Left renal pelvis (tissue), 4 donors: ENCODE data around the gene NEK1. TPM values are rescaled to one million over a fixed set of nuclear protein-coding genes. Genes with fewer than 3 reads are reported as not detected.
"Not testable (repeated sequence)": the region's sequence is repeated elsewhere in the genome, so short reads cannot be mapped to it uniquely, and the experiment has no call there.

ENCODE experiments used
- DNase-seq, 4 donors: peaks; one replicate each; pipeline ENCODE4 v3.0.0-alpha.2; 2013; ENCODE audit warnings: low read depth in 4 of 4, low spot score in 3 of 4
- polyA plus RNA-seq, 4 donors: library from polyadenylated mRNA; unstranded; fragments of 120-200 nt; gene quantifications; one replicate each; pipeline ENCODE4 v1.2.1, GENCODE V29; 2013; ENCODE audit not compliant: insufficient read length in 4 of 4

NEK1 gene
- polyA plus RNA-seq, 4 donors, result 20.0 to 27.4 (median 26.5) TPM

DNA sequence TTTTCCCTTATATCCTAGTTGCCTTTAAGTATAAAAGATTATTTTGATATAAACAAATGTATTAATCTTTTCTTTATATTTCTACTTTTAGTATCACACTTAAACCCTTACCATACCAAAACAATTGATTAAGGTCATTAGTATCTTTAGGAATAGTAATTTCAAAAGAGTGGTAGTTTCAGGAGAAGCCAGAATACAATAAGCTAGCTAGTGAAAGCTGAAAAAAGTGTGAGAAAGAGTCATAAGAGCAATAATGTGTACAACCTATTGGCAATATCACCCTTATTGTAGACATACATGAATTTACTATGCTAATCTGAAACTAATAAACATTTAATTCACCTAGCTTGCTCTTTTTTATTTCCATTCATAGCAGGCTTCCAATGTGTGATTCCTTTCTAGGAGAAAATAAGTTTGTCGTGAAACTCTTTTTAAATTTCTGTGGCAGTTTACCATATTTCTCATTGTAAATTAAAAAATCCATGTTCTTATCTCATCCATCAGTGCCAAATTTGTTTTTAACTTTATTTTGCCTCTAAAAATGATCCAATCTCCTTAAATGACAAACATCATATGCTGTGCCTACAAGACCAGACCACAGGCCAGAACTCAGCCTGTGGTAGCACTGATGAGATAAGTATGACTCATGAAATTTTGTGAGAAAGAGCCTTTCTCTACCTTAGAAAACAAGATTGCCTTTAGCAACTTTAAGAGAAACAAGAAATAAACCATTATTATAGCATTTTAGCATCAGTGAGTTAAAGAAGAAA lies 8.1 kb downstream of the NEK1 start:
- DNase-seq, result no peak

DNA sequence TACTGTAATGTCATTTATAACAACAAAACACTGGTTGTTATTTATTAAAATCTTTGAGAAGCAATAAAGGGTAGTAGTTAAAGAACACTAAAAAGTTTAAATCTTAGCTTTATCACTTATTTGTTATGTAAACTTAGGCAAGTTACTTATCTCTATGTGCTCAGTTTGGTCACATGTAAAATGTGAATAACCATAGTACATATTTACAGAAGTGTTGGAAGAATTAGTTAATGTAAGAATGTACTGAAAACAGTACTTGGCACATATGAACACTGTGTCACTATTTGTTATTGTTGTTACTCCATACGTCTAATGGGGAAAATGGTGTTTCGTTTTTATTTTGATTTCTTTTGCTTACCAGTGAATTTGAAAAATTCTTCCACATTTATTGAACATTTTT lies 9.1 kb downstream of the NEK1 start:
- no peak for DNase-seq

DNA sequence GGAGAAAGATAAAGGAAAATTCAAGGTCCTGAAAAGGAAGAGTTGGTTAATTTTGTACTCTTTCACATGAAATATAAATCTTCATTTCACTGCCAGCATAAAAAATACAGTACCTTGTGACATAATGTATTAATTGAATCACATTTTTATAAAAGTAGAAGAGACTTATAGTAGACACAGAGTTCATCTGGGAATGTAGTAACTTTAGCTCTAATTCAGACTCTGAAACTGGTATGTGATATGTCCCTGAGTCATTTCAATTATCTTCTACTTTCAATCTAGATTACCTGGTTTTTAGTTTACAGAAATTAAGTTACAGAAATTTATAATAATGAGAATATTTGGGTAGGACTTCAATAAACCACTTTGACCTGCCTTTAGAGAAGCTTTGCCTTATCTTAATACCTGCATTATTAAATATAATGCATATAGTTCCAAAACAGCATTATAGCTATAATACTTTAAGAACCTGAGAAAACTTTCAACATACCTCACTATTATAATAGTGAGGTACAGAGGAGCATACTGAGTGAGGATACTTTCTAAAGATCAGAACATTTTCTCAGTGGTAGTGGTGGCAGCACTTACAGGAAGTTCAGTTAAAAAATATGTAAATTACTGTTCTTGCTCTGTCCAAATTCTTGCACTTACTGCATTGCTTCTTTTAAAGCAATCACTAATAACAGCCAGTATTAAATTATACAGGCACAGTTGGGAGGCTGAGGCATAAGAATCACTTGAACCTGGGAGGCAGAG lies 11.2 kb downstream of the NEK1 start:
- no peak for DNase-seq

DNA sequence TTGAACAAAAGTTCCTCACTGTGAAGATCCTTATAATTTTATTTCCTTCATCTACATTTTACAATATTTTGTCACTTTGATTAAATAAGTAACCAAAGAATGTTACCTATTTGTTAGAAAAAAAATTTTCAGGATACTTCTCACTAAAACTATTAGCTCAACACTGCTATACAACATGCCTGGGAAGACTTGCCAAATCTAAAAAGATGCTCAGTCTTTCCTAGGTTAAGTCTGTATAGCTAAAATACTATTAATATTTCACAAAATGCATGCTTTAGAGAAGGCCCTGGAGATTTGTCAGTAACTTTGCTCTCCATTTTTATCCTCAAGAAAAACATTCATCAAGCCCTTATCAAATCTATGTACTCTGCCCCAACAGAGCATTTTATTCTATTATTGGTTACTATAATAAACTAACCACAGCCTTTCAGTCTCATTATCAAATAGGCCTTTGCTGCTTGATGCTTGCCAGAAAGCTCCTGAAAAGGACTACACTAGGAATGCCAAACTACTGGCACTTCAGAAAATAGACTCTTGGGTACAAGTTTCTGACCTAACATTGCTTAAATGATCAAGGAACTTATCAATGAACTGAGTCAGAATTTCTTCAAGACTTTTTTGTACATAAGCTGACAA lies 17.7 kb downstream of the NEK1 start:
- no peak for DNase-seq

DNA sequence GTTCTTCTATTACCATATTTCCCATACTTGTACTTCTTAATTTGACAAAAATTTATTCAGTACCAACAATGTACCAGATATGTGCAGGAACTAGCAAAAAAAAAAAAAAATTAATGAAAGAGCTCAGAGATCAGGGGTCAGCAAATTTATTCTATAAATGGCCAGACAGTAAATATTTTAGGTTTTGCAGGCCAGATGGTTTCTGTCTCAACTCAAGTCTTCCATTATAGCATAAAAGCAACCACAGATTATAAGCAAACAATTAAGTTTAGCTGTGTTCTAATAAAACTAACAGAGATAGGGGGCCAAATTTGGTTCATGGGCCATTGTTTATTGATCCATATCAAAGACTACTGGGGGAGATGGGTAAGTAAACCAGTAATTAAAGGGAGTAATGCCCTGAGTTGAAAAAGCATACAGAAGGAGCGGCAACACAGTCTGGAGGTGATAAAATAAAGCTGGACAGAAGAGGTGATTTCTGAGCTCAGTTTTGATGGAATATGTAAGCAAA lies 19.3 kb downstream of the NEK1 start:
- DNase-seq, result no peak

DNA sequence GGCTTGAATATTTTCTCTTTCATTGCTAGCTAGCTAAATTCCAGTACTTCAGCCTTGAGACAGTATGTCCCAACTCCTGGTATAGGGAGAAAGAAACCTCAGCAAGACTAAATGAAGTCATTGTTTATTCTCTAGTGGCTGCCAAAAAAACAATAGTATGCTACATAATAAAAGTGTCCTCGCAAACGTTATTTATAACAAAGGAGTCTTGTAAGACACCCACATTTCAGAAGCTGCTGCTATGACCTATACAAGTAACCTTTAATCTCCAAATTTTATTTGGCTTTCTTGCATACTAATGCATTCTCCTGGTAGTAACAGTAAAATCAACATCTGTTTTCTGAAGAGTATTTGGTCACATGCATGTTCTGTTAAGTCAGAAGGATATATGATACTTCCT lies 28.8 kb downstream of the NEK1 start:
- DNase-seq, result peak in 2 of 4 donors; percentile 14 to 24

DNA sequence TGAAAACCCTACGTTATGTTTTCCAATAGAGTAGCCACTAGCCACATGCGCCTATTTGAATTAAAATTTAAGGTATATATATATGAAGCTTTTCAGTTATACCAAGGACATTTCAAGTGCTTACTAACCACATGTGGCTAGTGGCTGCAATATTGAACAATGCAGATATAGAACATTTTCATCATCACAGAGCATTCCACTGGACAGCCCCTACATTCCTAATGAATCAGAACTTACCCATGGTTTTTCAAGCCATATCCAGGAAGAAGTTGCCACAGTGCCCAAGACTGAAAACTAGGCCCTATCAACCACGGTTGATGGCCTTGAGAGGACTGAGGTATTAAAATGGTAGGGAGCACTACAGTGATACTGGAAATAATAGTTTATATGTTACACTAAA lies 29.7 kb downstream of the NEK1 start:
- no peak for DNase-seq

DNA sequence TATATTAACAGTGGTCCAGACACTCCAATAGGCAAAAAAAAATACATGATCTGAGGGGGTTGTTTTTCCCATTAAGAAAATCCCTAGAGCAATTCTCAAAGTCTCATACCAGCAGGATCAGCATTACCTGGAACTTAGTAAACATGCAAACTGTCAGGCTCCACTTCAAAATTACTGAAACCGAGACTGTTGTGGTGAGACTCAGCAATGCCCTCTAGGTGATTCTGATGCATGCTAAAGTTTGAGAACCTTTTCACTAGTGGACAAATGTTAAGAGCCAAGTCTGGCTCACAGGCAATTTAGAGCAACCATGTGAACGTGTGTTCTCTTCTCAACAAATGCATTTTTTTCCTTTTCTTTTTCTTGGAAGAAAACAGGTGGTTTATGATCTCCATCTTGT lies 30.2 kb downstream of the NEK1 start:
- no peak for DNase-seq

DNA sequence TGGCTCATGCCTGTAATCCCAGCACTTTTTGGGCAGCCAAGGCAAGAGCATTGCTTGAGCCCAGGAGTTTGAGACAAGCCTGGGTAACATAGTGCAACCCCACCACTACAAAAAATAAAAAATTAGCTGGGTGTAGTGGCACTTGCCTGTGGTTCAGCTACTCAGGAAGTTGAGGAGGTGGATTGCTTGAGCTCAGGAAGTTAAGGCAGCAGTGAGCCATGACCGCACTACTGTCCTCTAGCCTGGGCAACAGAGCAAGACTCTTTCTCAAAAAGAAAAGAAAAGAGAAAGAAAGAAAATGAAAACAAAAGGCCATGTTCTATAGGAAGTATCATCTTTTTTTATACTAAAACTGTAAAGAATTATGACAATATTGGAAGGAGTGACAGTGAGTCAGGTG lies 38.5 kb downstream of the NEK1 start:
- DNase-seq, result no peak

DNA sequence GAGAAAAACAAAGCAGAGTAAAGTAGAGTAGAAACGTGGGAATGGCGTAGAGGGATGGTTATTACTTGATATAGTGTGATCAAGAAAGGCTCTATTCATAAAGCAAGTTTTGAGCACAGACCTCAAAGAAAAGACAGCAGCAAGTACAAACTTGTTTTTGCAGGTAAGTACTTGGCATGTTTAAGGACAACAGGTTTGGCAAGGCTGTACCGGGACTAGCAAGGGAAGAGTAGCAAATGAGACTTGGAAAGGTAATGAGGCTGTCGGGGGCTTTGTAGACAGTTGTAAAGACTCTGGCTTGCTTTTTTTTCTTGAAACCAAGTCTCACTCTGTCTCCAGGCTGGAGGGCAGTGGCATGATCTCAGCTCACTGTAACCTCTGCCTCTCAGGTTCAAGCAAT lies 40.9 kb downstream of the NEK1 start:
- no peak for DNase-seq

DNA sequence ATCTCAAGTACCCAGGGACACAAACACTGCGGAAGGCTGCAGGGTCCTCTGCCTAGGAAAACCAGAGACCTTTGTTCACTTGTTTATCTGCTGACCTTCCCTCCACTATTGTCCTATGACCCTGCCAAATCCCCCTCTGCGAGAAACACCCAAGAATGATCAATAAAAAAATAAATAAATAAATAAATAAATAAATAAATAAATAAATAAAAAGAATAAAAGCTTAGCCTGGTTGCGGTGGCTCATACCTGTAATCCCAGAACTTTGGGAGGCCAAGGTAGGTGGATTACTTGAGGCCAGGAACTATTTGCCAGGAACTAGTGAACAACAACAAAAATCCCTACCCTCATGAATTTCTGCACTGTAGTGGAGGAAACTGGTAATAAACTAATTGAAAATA lies 41.4 kb downstream of the NEK1 start:
- not testable (repeated sequence) for DNase-seq

DNA sequence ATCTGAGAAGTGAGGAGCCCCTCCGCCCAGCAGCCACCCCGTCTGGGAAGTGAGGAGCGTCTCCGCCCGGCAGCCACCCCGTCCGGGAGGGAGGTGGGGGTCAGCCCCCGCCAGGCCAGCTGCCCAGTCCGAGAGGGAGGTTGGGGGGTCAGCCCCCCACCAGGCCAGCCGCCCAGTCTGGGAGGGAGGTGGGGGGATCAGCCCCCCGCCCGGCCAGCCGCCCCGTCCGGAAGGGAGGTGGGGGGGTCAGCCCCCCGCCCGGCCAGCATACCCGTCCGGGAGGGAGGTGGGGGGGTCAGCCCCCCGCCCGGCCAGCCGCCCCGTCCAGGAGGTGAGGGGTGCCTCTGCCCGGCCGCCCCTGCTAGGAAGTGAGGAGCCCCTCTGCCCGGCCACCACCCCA lies 42.1 kb downstream of the NEK1 start:
- DNase-seq, result not testable (repeated sequence)

DNA sequence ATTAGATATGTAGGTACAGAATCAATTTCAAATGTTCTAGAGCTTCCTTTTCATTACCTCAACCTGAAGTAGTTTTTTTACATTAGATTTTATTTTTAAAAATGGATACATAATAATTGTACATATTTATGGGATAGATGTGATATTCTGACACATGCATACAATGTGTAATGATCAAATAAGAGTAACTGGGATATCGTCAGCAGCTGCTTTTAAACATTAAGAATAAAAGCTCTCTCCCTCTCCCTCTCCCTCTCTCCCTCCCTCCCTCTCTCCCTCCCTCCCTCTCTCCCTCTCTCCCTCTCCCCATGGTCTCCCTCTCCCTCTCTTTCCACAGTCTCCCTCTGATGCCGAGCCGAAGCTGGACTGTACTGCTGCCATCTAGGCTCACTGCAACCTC lies 43.2 kb downstream of the NEK1 start:
- DNase-seq, result not testable (repeated sequence)

DNA sequence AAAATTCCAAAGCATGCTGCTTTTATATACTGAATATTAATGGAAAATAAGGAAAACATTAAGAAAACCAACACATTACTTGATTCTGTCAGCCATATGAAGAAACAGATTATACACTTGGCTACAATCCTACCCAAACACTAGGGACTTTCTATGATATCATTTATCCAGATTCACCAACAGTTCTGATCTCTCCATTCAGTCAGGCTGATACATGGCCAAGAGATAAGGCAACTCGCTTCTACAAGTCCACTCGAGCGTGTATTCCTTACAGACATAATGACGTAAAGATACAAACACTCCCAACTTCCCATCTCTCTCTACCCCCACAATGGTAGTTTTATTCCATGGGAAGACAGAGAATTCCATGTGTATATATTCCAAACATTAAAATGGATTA lies 44.5 kb downstream of the NEK1 start:
- no peak for DNase-seq

DNA sequence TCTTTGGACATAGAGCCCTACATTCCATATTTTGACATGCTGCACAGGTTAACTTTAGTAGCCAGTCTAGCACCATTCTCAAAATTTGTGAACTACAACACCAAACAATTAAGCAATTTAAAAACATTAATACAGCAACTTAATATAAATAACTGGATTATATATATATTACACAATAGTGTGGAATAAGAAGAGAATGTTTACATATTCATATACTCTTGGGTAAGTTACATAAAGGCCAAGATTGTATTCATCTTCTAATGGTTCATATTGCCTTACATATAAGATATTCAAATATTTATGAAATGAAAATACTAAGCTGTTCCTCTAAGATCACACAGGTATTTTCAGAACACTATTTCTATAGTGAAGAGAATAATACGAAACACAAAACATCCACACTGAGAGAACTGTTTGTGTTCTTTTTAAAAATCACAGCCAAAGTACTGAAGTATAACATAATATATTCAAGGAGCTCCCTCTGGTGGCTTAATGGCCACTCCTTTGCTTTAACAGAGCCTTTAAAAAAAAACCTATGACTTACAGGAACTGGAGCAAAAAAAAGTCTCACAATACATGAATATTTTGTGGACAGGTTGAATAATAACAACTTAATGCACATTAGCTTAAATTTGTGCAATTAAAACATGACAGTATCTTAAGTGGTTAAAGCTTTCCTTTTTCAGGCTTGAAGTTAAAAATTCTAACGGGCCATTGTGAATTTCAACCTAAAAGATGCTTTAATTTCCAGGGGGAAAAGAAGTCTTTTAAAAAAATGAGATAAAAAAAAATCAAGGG lies 46.2 kb downstream of the NEK1 start:
- peak in 3 of 4 donors; percentile 36 to 37 (median 36) for DNase-seq

DNA sequence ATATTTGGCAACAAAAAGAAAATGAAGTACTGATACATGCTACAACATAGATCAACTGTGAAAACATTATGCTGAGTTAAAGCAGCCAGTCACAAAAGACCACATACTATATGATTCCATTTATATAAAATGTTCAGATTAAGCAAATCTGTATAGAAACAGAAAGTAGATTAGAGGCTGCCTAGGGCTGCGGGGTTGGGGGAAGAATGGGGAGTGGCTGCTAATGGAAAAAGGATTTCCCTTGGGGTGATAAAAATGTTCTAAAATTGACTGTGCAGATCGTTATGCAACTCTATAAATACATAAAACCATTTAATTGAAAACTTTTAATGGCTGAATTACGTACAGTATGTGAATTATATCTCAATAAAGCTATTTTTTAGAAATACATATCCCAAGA lies 46.8 kb downstream of the NEK1 start:
- DNase-seq, result no peak

DNA sequence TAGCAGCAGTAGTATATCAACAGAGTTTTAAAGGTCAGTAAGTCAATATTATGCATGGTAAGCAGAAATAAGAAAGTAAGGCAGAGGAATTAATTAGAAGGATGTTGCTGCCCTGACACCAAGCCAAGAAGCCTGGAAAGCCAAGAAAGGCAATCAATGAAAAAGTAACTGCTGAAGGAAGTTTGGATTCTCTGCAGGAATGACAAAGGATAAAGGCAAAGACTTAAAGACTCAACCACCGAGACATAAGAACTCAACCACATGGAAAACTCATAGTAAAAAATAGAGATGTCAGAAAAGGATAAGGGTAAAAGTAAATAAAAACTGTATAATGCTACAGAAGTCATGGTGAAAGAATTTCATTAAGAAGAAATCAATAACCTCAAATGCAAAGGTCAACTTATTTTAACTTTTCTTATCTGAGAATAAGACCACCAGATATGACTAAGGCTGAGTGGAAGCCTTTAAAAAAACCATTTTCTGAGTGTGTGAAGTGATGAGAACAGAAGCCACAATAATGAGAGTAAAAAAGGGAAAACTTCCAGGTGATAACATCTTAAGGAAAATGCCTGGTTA lies 55.2 kb downstream of the NEK1 start:
- no peak for DNase-seq

DNA sequence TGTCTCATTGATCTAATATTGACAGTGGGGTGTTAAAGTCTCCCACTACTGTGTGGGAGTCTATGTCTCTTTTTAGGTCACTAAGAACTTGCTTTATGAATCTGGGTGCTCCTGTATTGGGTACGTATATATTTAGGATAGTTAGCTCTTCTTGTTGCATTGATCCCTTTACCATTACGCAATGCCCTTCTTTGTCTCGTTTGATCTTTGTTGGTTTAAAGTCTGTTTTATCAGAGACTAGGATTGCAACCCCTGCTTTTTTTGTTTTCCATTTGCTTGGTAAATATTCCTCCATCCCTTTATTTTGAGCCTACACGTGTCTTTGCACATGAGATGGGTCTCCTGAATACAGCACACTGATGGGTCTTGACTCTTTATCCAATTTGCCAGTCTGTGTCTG lies 65.8 kb downstream of the NEK1 start:
- DNase-seq, result not testable (repeated sequence)

DNA sequence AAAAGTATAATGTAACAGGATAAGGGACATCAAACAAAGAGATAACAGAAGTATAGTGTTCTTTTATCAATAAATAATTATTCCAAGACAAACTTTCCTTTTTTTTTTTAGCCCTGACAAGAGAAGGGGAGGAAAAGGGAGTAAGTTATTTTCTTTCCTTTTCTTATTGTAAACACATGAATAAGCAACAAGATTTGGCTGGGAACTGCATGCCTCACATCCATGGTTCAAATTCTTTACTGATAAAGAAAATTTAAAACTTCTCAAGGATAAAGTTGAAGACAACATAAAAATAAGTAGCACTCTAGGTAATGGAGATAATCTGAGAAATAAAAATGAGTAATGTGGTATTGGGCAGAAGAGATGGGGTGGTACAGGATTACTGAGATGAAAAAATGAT lies 71.6 kb downstream of the NEK1 start:
- no peak for DNase-seq

DNA sequence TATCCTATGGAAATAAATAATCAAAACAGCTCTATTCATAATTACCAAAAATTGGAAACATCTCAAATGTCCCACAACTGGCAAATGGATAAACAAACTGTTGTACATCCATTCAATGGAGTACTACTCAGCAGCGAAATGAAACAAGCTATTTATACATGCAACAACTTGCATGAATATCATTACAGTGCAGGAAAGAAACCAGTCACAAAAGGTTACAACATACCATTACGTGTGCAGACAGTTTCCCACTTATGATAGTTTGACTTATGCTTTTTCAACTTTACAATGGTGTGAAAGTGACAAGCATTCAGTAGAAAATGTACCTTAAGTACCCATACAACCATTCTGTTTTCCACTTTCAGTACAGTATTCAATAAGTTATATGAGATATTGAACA lies 82.3 kb downstream of the NEK1 start:
- no peak for DNase-seq
